HepG2 (cell line): ENCODE results near the gene MAST1. TPM values are rescaled to one million over a fixed set of nuclear protein-coding genes. Genes with fewer than 3 reads are reported as not detected.

Experiments used
- CREB1 ChIP-seq, 2 experiments: fragments of 450-650 bp in 1 of 2; IDR thresholded peaks; 2 replicates each; pipeline ENCODE4 v1.6.1; 2016 to 2017; ENCODE audit warnings: control low read depth in 1 of 2, mild to moderate bottlenecking in 1 of 2, missing compliant biosample characterization in 1 of 2, missing genetic modification characterization in 1 of 2
- EED ChIP-seq: sonication (generic); formaldehyde crosslinking; IDR thresholded peaks from 2 replicates; pipeline ENCODE4 v1.5.0; 2020; ENCODE audit warnings: mild to moderate bottlenecking, missing genetic modification reagents
- EZH2 ChIP-seq: conservative IDR thresholded peaks from 2 replicates; pipeline ENCODE4 v1.6.1; 2012; ENCODE audit warnings: mild to moderate bottlenecking, low read depth, low read length, moderate library complexity
- FIP1L1 ChIP-seq: fragments of 200-400 bp; formaldehyde crosslinking; IDR thresholded peaks from 2 replicates; pipeline ENCODE4 v1.6.1; 2018; ENCODE audit warnings: low read depth, mild to moderate bottlenecking, low read length, moderate library complexity, borderline replicate concordance; ENCODE audit not compliant: insufficient read depth
- GATAD1 ChIP-seq: IDR thresholded peaks from 2 replicates; pipeline ENCODE4 v1.6.1; 2016; ENCODE audit warnings: missing genetic modification reagents, missing compliant biosample characterization
- HMG20A ChIP-seq: IDR thresholded peaks from 2 replicates; pipeline ENCODE4 v1.6.1; 2016; ENCODE audit warnings: borderline replicate concordance
- HNF4A ChIP-seq: sonication (generic); formaldehyde crosslinking; IDR thresholded peaks from 2 replicates; pipeline ENCODE4 v1.4.0; 2020; ENCODE audit warnings: missing genetic modification reagents
- IKZF1 ChIP-seq: fragments of 450-650 bp; IDR thresholded peaks from 2 replicates; pipeline ENCODE4 v1.7.1; 2016
- JUN ChIP-seq: sonication (generic); formaldehyde crosslinking; IDR thresholded peaks from 2 replicates; pipeline ENCODE4 v1.4.0; 2020; ENCODE audit warnings: mild to moderate bottlenecking, missing genetic modification reagents
- JUNB ChIP-seq: sonication (generic); formaldehyde crosslinking; IDR thresholded peaks from 2 replicates; pipeline ENCODE4 v1.8.0; 2022; ENCODE audit warnings: missing genetic modification reagents, mild to moderate bottlenecking, borderline replicate concordance
- NPAS2 ChIP-seq: sonication (generic); formaldehyde crosslinking; IDR thresholded peaks from 2 replicates; pipeline ENCODE4 v1.8.0; 2022; ENCODE audit warnings: mild to moderate bottlenecking, missing genetic modification reagents, borderline replicate concordance
- PBX2 ChIP-seq: IDR thresholded peaks from 2 replicates; pipeline ENCODE4 v1.6.1; 2016; ENCODE audit warnings: control low read depth
- PLSCR1 ChIP-seq: sonication (generic); formaldehyde crosslinking; IDR thresholded peaks from 2 replicates; pipeline ENCODE4 v1.5.0; 2020; ENCODE audit warnings: missing genetic modification reagents, mild to moderate bottlenecking, borderline replicate concordance
- RCOR2 ChIP-seq: IDR thresholded peaks from 2 replicates; pipeline ENCODE4 v1.6.1; 2016; ENCODE audit warnings: missing biosample characterization, missing genetic modification reagents
- YEATS4 ChIP-seq: sonication (generic); formaldehyde crosslinking; IDR thresholded peaks from 2 replicates; pipeline ENCODE4 v1.4.0; 2020; ENCODE audit warnings: missing genetic modification reagents, borderline replicate concordance
- ZBTB38 ChIP-seq: sonication (generic); formaldehyde crosslinking; IDR thresholded peaks from 2 replicates; pipeline ENCODE4 v1.5.1; 2020; ENCODE audit warnings: mild to moderate bottlenecking, missing genetic modification reagents
- ZFAT ChIP-seq: sonication (generic); formaldehyde crosslinking; conservative IDR thresholded peaks from 2 replicates; pipeline ENCODE4 v1.8.1; 2023; ENCODE audit warnings: missing genetic modification reagents, inconsistent platforms
- ZNF326 ChIP-seq: sonication (generic); formaldehyde crosslinking; IDR thresholded peaks from 2 replicates; pipeline ENCODE4 v1.4.0; 2020; ENCODE audit warnings: missing genetic modification reagents, borderline replicate concordance
- ZNF430 ChIP-seq: sonication (generic); formaldehyde crosslinking; IDR thresholded peaks from 2 replicates; pipeline ENCODE4 v1.9.0; 2021; ENCODE audit warnings: mild to moderate bottlenecking, missing genetic modification reagents
- ZNF512B ChIP-seq: sonication (generic); formaldehyde crosslinking; IDR thresholded peaks from 2 replicates; pipeline ENCODE4 v1.5.1; 2020; ENCODE audit warnings: missing genetic modification reagents, mild to moderate bottlenecking, borderline replicate concordance
- ZNF670 ChIP-seq: sonication (generic); formaldehyde crosslinking; IDR thresholded peaks from 2 replicates; pipeline ENCODE4 v1.8.0; 2022; ENCODE audit warnings: mild to moderate bottlenecking, missing genetic modification reagents, borderline replicate concordance
- ZNF878 ChIP-seq: sonication (generic); formaldehyde crosslinking; IDR thresholded peaks from 2 replicates; pipeline ENCODE4 v1.8.1; 2023; ENCODE audit warnings: mild to moderate bottlenecking, missing genetic modification reagents, moderate library complexity
- ZSCAN25 ChIP-seq: sonication (generic); formaldehyde crosslinking; IDR thresholded peaks from 2 replicates; pipeline ENCODE4 v1.8.0; 2022; ENCODE audit warnings: mild to moderate bottlenecking, missing genetic modification reagents
- polyA plus RNA-seq, 8 experiments: library from polyadenylated mRNA; depleted of rRNA in 3 of 8; stranded (reverse) in 7 of 8; unstranded in 1 of 8; fragments of >200 nt; fragmentation: Illumina TruSeq in 4 of 8; extraction: Trizol in 4 of 8; gene quantifications; 2 replicates each; pipeline versions ENCODE4 v1.2.1 to v1.2.3, GENCODE V29; 2011 to 2016; ENCODE audit warnings: low read depth in 4 of 8, missing spikeins in 1 of 8, mixed read lengths in 1 of 8; ENCODE audit not compliant: insufficient read depth in 1 of 8
- total RNA-seq, 5 experiments: library from RNA; depleted of rRNA; stranded (reverse); fragments of >200 nt; fragmentation: Illumina TruSeq; extraction: Trizol; gene quantifications; 2 replicates each; pipeline ENCODE4 v1.2.3, GENCODE V29; 2016; ENCODE audit warnings: low read depth in 1 of 5

The MAST1 gene
- total and polyA plus RNA-seq, 2 of the 13 experiments (the other 11 are each of a cell fraction or from before 2014, with no cell fraction given) = 0.73 to 4.7 TPM

GRCh38 chr19:12890787-12891552 lies 52.7 kb downstream of the MAST1 start, which contains the start of gene GCDH (continued):
- TF ChIP-seq ZNF512B (CRISPR knock-in tag) = no peak
- TF ChIP-seq YEATS4 (CRISPR knock-in tag) = peak; percentile 35; the same call in 1 of the 2 replicates
- TF ChIP-seq ZBTB38 (CRISPR knock-in tag) = no peak
- peak; percentile 79 for TF ChIP-seq CREB1 (IDR thresholded peaks at IDR 0.05)
- peak; percentile 99 for TF ChIP-seq CREB1 (CRISPR knock-in tag; IDR thresholded peaks at IDR 0.05)
- no peak for TF ChIP-seq ZNF878 (CRISPR knock-in tag)
- TF ChIP-seq RCOR2 (CRISPR knock-in tag) = no peak
- TF ChIP-seq ZNF430 = peak; percentile 36; the same call in 1 of the 2 replicates
- no peak for TF ChIP-seq ZFAT (CRISPR knock-in tag)
- TF ChIP-seq HNF4A (CRISPR knock-in tag) = no peak
- TF ChIP-seq PBX2 (CRISPR knock-in tag) = no peak
- TF ChIP-seq PLSCR1 (CRISPR knock-in tag) = no peak
- TF ChIP-seq NPAS2 (CRISPR knock-in tag) = no peak
- no peak for TF ChIP-seq IKZF1
- peak; percentile 60; the same call in 1 of the 2 replicates for TF ChIP-seq EED
- no peak for TF ChIP-seq ZNF326 (CRISPR knock-in tag)
- TF ChIP-seq ZNF670 = peak; percentile 83; the same call in 1 of the 2 replicates
- TF ChIP-seq GATAD1 (CRISPR knock-in tag) = peak; percentile 98
- TF ChIP-seq EZH2 = no peak
- TF ChIP-seq JUNB (CRISPR knock-in tag) = no peak
- TF ChIP-seq HMG20A (CRISPR knock-in tag) = no peak
- TF ChIP-seq JUN = 0 out of 2 replicates have a peak, but pooled peaks have one; percentile 34
- no peak for TF ChIP-seq FIP1L1
- TF ChIP-seq ZSCAN25 (CRISPR knock-in tag) = peak; percentile 49; the same call in 1 of the 2 replicates
